Smooth muscle cell (in vitro differentiated cells): ENCODE results near the gene BAD. TPM values are rescaled to one million over a fixed set of nuclear protein-coding genes. Genes with fewer than 3 reads are reported as not detected.

ENCODE experiments used
- DNase-seq: peaks from one replicate; lab custom pipeline; 2025; ENCODE audit not compliant: unreplicated experiment; lab: John Stamatoyannopoulos, UW
- H2AFZ ChIP-seq: fragments of 200-600 bp; sonication (generic); 2 replicates; pipeline ENCODE4 v1.6.0; 2016; ENCODE audit warnings: antibody characterized with exemption, low read depth, mild to moderate bottlenecking
- H3F3A ChIP-seq: fragments of 200-600 bp; sonication (generic); 2 replicates; pipeline ENCODE4 v1.6.0; 2017; ENCODE audit warnings: antibody characterized with exemption, low read depth
- H3K27ac ChIP-seq: fragments of 200-600 bp; sonication (generic); 2 replicates; pipeline ENCODE4 v1.5.1; 2016; ENCODE audit warnings: low read depth, mild to moderate bottlenecking
- H3K27me3 ChIP-seq: fragments of 200-600 bp; sonication (generic); 2 replicates; pipeline ENCODE4 v1.6.1; 2016; ENCODE audit warnings: low read depth, mild to moderate bottlenecking
- H3K36me3 ChIP-seq: fragments of 200-600 bp; sonication (generic); 2 replicates; pipeline ENCODE4 v1.5.1; 2016; ENCODE audit warnings: low read depth
- H3K4me1 ChIP-seq: fragments of 200-600 bp; sonication (generic); 2 replicates; pipeline ENCODE4 v1.5.1; 2016; ENCODE audit warnings: low read depth
- H3K4me2 ChIP-seq: fragments of 200-600 bp; sonication (generic); 2 replicates; pipeline ENCODE4 v1.6.0; 2016; ENCODE audit warnings: mild to moderate bottlenecking
- H3K4me3 ChIP-seq: fragments of 200-600 bp; sonication (generic); 2 replicates; pipeline ENCODE4 v1.5.1; 2016; ENCODE audit warnings: mild to moderate bottlenecking
- H3K79me2 ChIP-seq: fragments of 200-600 bp; sonication (generic); 2 replicates; pipeline ENCODE4 v1.6.0; 2016; ENCODE audit warnings: low read depth, mild to moderate bottlenecking
- H3K9ac ChIP-seq: fragments of 200-600 bp; sonication (generic); 2 replicates; pipeline ENCODE4 v1.6.0; 2016; ENCODE audit warnings: low read depth
- H3K9me3 ChIP-seq: fragments of 200-600 bp; sonication (generic); replicated peaks from 2 replicates; pipeline ENCODE4 v1.5.1; 2016; ENCODE audit warnings: low read depth
- H4K20me1 ChIP-seq: fragments of 200-600 bp; sonication (generic); 2 replicates; pipeline ENCODE4 v1.6.0; 2016; ENCODE audit warnings: low read depth
- CTCF ChIP-seq: fragments of 200-600 bp; sonication (generic); IDR thresholded peaks from 2 replicates; pipeline ENCODE4 v1.5.1; 2017; ENCODE audit warnings: borderline replicate concordance, mild to moderate bottlenecking, antibody characterized with exemption; ENCODE audit not compliant: insufficient read depth, poor library complexity, severe bottlenecking
- WGBS: methylation state at CpG from one replicate; pipeline ENCODE4 v1.1.7; 2016; ENCODE audit warnings: low lambda C conversion rate; 5-methylcytosine and 5-hydroxymethylcytosine counted together
- polyA plus RNA-seq: library from polyadenylated mRNA; unstranded; fragments of >200 nt; fragmentation: Nextera tagmentation; extraction: Ambion mirVana; gene quantifications from 2 replicates; pipeline ENCODE4 v1.2.1, GENCODE V29; 2016
- total RNA-seq: library from RNA; depleted of rRNA; stranded (reverse); fragments of >200 nt; gene quantifications from 2 replicates; pipeline ENCODE4 v1.2.3, GENCODE V29; 2014

Gene BAD
- total and polyA plus RNA-seq, 2 experiments from 2014 or later: 65.8 to 117 TPM

DNA sequence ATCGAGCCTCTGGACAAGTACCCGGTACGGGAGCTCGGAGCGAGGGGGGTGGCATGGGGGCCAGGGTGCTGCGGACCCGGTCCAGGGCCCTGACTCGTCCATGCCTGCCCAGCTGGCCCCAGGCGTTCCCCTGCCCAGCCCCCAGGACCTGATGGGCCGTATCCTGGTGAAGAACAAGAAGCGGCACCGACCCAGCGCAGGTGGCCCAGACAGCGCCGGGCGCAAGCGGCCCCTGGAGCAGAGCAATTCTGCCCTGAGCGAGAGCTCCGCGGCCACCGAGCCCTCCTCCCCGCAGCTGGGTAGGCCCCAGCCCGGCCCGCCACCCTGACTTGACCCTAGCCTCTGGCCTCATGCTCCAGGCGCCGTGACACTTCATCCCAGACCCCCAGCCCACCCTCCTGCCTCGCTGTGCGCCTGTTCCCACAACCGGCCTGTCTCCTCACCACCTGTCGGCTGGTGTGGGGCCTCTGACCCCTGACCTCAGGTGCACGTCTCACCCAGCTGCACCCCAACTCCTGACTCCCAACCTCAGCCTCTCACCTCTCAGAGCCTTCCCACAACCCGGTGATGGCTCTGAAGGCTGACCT, 25.4 kb downstream of the BAD start:
- Histone ChIP-seq H2AFZ (no peak overlapping the region), H4K20me1 (peaks cover 13% of the 10 kb centered on the region), H3K4me2 (no peak overlapping the region), H3K9me3 (no peaks in the 10 kb centered on the region), H3K79me2 (no peaks in the 10 kb centered on the region), H3K27ac (no peak overlapping the region), H3K9ac (no peak overlapping the region), H3K36me3 (no peaks in the 10 kb centered on the region), H3K4me1 (no peaks in the 10 kb centered on the region), H3K4me3 (no peak overlapping the region), H3K27me3 (no peaks in the 10 kb centered on the region), H3F3A (no peaks in the 10 kb centered on the region)
- no peak for TF ChIP-seq CTCF
- 96% methylated on average over 30 of the region's 32 CpGs for WGBS
- DNase-seq: no peak

DNA sequence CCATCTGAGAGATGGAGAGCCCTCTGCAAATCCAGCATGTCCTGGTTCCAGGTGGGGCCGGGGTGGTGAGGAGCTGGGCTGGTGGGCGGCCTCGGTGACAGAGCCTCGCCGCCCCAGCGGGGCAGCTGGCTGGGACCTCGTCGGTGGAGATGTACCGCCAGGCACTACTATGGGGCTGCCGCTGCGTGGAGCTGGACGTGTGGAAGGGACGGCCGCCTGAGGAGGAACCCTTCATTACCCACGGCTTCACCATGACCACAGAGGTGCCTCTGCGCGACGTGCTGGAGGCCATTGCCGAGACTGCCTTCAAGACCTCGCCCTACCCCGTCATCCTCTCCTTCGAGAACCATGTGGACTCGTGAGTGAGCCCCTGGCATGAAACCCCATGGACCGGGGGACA, 26.1 kb downstream of the BAD start:
- H3K36me3 ChIP-seq: no peaks in the 10 kb centered on the region

DNA sequence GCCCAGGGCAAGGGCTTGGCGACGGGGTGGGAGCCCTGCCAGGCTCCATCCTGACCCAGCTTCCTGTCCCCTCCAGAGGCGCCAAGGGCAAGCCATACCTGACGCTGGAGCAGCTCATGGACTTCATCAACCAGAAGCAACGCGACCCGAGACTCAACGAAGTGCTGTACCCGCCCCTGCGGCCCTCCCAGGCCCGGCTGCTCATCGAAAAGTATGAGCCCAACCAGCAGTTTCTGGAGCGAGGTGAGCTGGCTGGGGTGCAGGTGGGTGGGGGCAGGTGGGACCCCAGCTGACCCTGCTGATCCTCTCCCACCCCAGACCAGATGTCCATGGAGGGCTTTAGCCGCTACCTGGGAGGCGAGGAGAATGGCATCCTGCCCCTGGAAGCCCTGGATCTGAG, 28.2 kb downstream of the BAD start:
- H2AFZ ChIP-seq: no peak overlapping the region
- no peaks in the 10 kb centered on the region for H3K36me3 ChIP-seq
- H3K27me3 ChIP-seq: no peaks in the 10 kb centered on the region
- TF ChIP-seq CTCF: no peak
- peaks cover 8% of the 10 kb centered on the region for H3K79me2 ChIP-seq
- 96% methylated on average over 15 of the region's 15 CpGs for WGBS
- H3K4me2 ChIP-seq: no peak overlapping the region
- no peaks in the 10 kb centered on the region for H3K4me1 ChIP-seq
- H3F3A ChIP-seq: no peaks in the 10 kb centered on the region
- no peak overlapping the region for H3K4me3 ChIP-seq
- no peak for DNase-seq
- no peaks in the 10 kb centered on the region for H3K9me3 ChIP-seq
- H3K9ac ChIP-seq: no peak overlapping the region
- peaks cover 30% of the 10 kb centered on the region for H4K20me1 ChIP-seq
- H3K27ac ChIP-seq: no peak overlapping the region

More for the DNA sequence above, 26.1 kb downstream of the BAD start:
- Histone ChIP-seq H3K27me3 (no peaks in the 10 kb centered on the region), H3F3A (no peaks in the 10 kb centered on the region), H4K20me1 (peaks cover 20% of the 10 kb centered on the region), H3K9me3 (no peaks in the 10 kb centered on the region), H3K9ac (no peak overlapping the region), H3K4me2 (no peak overlapping the region), H3K27ac (no peak overlapping the region), H3K4me1 (no peaks in the 10 kb centered on the region), H3K79me2 (no peaks in the 10 kb centered on the region), H3K4me3 (no peak overlapping the region), H2AFZ (no peak overlapping the region)
- 92% methylated on average over 21 of the region's 24 CpGs for WGBS
- no peak for TF ChIP-seq CTCF
- DNase-seq: no peak
